Activated naive CD4-positive, alpha-beta T cell treated with anti-CD3 and anti-CD28 coated beads, Interleukin-2, amount 50 U/mL, for 72 hours (primary cell): ENCODE results near the gene SELENOH. TPM values are rescaled to one million over a fixed set of nuclear protein-coding genes. Genes with fewer than 3 reads are reported as not detected.

Experiments used
- ATAC-seq, 2 donors: fragments of 150-1000 bp; cut with Tn5 transposase; 2 replicates each; pipeline ENCODE4 v1.10.0; 2021; ENCODE audit warnings: mild to moderate bottlenecking in 2 of 2, moderate library complexity in 2 of 2
- DNase-seq, 2 donors: peaks; one replicate each; pipeline ENCODE4 v3.0.0; 2021 to 2022; ENCODE audit warnings: low spot score in 2 of 2
- H3K27ac Mint-ChIP-seq, 2 donors: one replicate each; pipeline ENCODE4 v1.8.0; 2022; ENCODE audit warnings: mild to moderate bottlenecking in 2 of 2, mixed read lengths in 2 of 2
- H3K36me3 Mint-ChIP-seq, 2 donors: one replicate each; pipeline ENCODE4 v1.8.0; 2022; ENCODE audit warnings: mixed read lengths in 2 of 2
- H3K9me3 Mint-ChIP-seq, 2 donors: one replicate each; pipeline ENCODE4 v1.8.0; 2022; ENCODE audit warnings: mixed read lengths in 2 of 2
- total RNA-seq, 2 donors: library from RNA; stranded (reverse); gene quantifications; one replicate each; pipeline ENCODE4 v1.2.3, GENCODE V29; 2022

SELENOH gene
- total RNA-seq, 2 donors from 2014 or later = 156 to 237 TPM

- H3K36me3 Mint-ChIP-seq = no peaks in the 10 kb centered on the region
- DNase-seq = no peak
- no peak overlapping the region for H3K27ac Mint-ChIP-seq
- no peak for ATAC-seq
- no peaks in the 10 kb centered on the region for H3K9me3 Mint-ChIP-seq
These were observed 29.5 kb downstream of the SELENOH start for GRCh38 chr11:57770793-57771192.

GRCh38 chr11:57771365-57771764 lies 30.1 kb downstream of the SELENOH start:
- no peak for ATAC-seq
- H3K27ac Mint-ChIP-seq = no peak overlapping the region
- no peak for DNase-seq
- no peaks in the 10 kb centered on the region for H3K9me3 Mint-ChIP-seq
- H3K36me3 Mint-ChIP-seq = no peaks in the 10 kb centered on the region

GRCh38 chr11:57772562-57772961 lies 31.3 kb downstream of the SELENOH start:
- Mint-ChIP-seq H3K27ac (no peak overlapping the region), H3K36me3 (no peaks in the 10 kb centered on the region), H3K9me3 (no peaks in the 10 kb centered on the region)
- DNase-seq = no peak
- no peak for ATAC-seq

- Mint-ChIP-seq H3K9me3 (no peaks in the 10 kb centered on the region), H3K36me3 (no peaks in the 10 kb centered on the region), H3K27ac (no peak overlapping the region)
- no peak for DNase-seq
- no peak for ATAC-seq
These were observed 31.8 kb downstream of the SELENOH start for GRCh38 chr11:57773026-57773598.

- H3K9me3 Mint-ChIP-seq = no peaks in the 10 kb centered on the region
- ATAC-seq (no peak), DNase-seq (no peak)
- H3K27ac Mint-ChIP-seq = no peak overlapping the region
- no peaks in the 10 kb centered on the region for H3K36me3 Mint-ChIP-seq
These were observed 34.2 kb downstream of the SELENOH start for GRCh38 chr11:57775491-57775890.

- DNase-seq (no peak), ATAC-seq (no peak)
- Mint-ChIP-seq H3K36me3 (no peaks in the 10 kb centered on the region), H3K27ac (peak overlapping the region in 1 of 2 donors; percentile 18), H3K9me3 (no peaks in the 10 kb centered on the region)
These were observed 34.8 kb downstream of the SELENOH start for GRCh38 chr11:57776031-57776521.

GRCh38 chr11:57776577-57777210 lies 35.4 kb downstream of the SELENOH start:
- H3K36me3 Mint-ChIP-seq = no peaks in the 10 kb centered on the region
- no peak for DNase-seq
- H3K27ac Mint-ChIP-seq = peak overlapping the region in 1 of 2 donors; percentile 18
- no peak for ATAC-seq
- H3K9me3 Mint-ChIP-seq = no peaks in the 10 kb centered on the region

- Mint-ChIP-seq H3K27ac (no peak overlapping the region), H3K9me3 (no peaks in the 10 kb centered on the region), H3K36me3 (no peaks in the 10 kb centered on the region)
- DNase-seq = no peak
- no peak for ATAC-seq
These were observed 36.7 kb downstream of the SELENOH start for GRCh38 chr11:57777969-57778317.

GRCh38 chr11:57778318-57779037 lies 37.2 kb downstream of the SELENOH start:
- DNase-seq (no peak), ATAC-seq (no peak)
- Mint-ChIP-seq H3K9me3 (no peaks in the 10 kb centered on the region), H3K27ac (no peak overlapping the region), H3K36me3 (no peaks in the 10 kb centered on the region)

GRCh38 chr11:57779276-57779675 lies 38.0 kb downstream of the SELENOH start:
- Mint-ChIP-seq H3K9me3 (no peaks in the 10 kb centered on the region), H3K36me3 (no peaks in the 10 kb centered on the region), H3K27ac (no peak overlapping the region)
- no peak for DNase-seq
- no peak for ATAC-seq

GRCh38 chr11:57781529-57781943 lies 40.2 kb downstream of the SELENOH start:
- Mint-ChIP-seq H3K9me3 (no peaks in the 10 kb centered on the region), H3K27ac (peak overlapping the region in 1 of 2 donors; percentile 24), H3K36me3 (no peaks in the 10 kb centered on the region)
- no peak for DNase-seq
- no peak for ATAC-seq

- Mint-ChIP-seq H3K27ac (no peak overlapping the region), H3K36me3 (no peaks in the 10 kb centered on the region), H3K9me3 (no peaks in the 10 kb centered on the region)
- ATAC-seq (no peak), DNase-seq (no peak)
These were observed 43.8 kb downstream of the SELENOH start for GRCh38 chr11:57785072-57785471.

- no peak for ATAC-seq
- no peak overlapping the region for H3K27ac Mint-ChIP-seq
- no peak for DNase-seq
- no peaks in the 10 kb centered on the region for H3K9me3 Mint-ChIP-seq
- no peaks in the 10 kb centered on the region for H3K36me3 Mint-ChIP-seq
These were observed 45.1 kb downstream of the SELENOH start for GRCh38 chr11:57786436-57786835.

GRCh38 chr11:57787006-57787604 lies 45.8 kb downstream of the SELENOH start:
- DNase-seq = no peak
- H3K9me3 Mint-ChIP-seq = no peaks in the 10 kb centered on the region
- H3K27ac Mint-ChIP-seq = no peak overlapping the region
- no peak for ATAC-seq
- no peaks in the 10 kb centered on the region for H3K36me3 Mint-ChIP-seq

GRCh38 chr11:57787920-57788702 lies 46.8 kb downstream of the SELENOH start:
- DNase-seq = no peak
- H3K36me3 Mint-ChIP-seq = no peaks in the 10 kb centered on the region
- no peaks in the 10 kb centered on the region for H3K9me3 Mint-ChIP-seq
- no peak for ATAC-seq
- no peak overlapping the region for H3K27ac Mint-ChIP-seq

- H3K9me3 Mint-ChIP-seq = no peaks in the 10 kb centered on the region
- no peak for DNase-seq
- no peaks in the 10 kb centered on the region for H3K36me3 Mint-ChIP-seq
- ATAC-seq = no peak
- no peak overlapping the region for H3K27ac Mint-ChIP-seq
These were observed 47.4 kb downstream of the SELENOH start for GRCh38 chr11:57788703-57789088.
